ENCODE data around the gene SP9. TPM values are rescaled to one million over a fixed set of nuclear protein-coding genes. Genes with fewer than 3 reads are reported as not detected.

The SP9 gene
- total RNA-seq, 1 experiment from 2014 or later = not detected

GRCh38 chr2:174322746-174323145 lies 12.0 kb upstream of the SP9 start:
- H3K27me3 ChIP-seq (ENCODE audit: insufficient read depth, low read length) = peaks cover 24% of the 10 kb centered on the region
- no peak overlapping the region for H3K14ac ChIP-seq (ENCODE audit: insufficient read depth, low read length)
- Mint-ChIP-seq H3K27me3 (ENCODE audit: low read depth) (peaks cover 73% of the 10 kb centered on the region), H3K9me3 (peaks cover 3% of the 10 kb centered on the region in 2 experiments; a peak in 2 of 5 replicates), H3K27ac (no peak overlapping the region), H3K4me1 (peaks cover 17 to 21% of the 10 kb centered on the region in 2 experiments), H3K4me3 (no peak overlapping the region), H3K36me3 (ENCODE audit: insufficient read depth in 1 of 3, low read depth in 3 of 3) (peaks cover 0 to 2% (median 0%) of the 10 kb centered on the region in 3 experiments; a peak in 1 of 7 replicates)
- no peak overlapping the region for H3K4ac ChIP-seq (ENCODE audit: low read depth, low read length)
- DNase-seq = no peak
- no peak overlapping the region for H4K91ac ChIP-seq (ENCODE audit: insufficient read length, low read depth, low read length)
- no peak overlapping the region for H3K18ac ChIP-seq (ENCODE audit: insufficient read length, low read depth, low read length)
- H2AFZ ChIP-seq (ENCODE audit: low read length) = no peak overlapping the region
- no peak overlapping the region for H2BK15ac ChIP-seq (ENCODE audit: low read depth, low read length)
- no peak overlapping the region for H3K4me2 ChIP-seq (ENCODE audit: insufficient read depth, insufficient read length, low read length)
- no peak overlapping the region for H4K8ac ChIP-seq (replicated peaks; ENCODE audit: insufficient read length, low read depth, low read length)
- no peak overlapping the region for H3K56ac ChIP-seq (ENCODE audit: insufficient read length, low read depth, low read length)
- no peak overlapping the region for H2BK5ac ChIP-seq (ENCODE audit: insufficient read length, low read length)
- no peaks in the 10 kb centered on the region for H3K9me3 ChIP-seq (ENCODE audit: control insufficient read depth, low read depth, low read length)
- no peak overlapping the region for H4K5ac ChIP-seq (ENCODE audit: insufficient read length, low read depth, low read length)
- no peak overlapping the region for H3K23ac ChIP-seq (ENCODE audit: insufficient read length, low read depth, low read length)
- no peak overlapping the region for H2BK120ac ChIP-seq (ENCODE audit: low read depth, low read length, poor library complexity, severe bottlenecking)
- peaks cover 17% of the 10 kb centered on the region for H3K23me2 ChIP-seq (ENCODE audit: insufficient read length, low read depth, low read length, poor library complexity, severe bottlenecking)
- no peak for TF ChIP-seq CTCF (conservative IDR thresholded peaks at IDR 0.05)
- H3K4me1 ChIP-seq (ENCODE audit: insufficient read depth, low read length) = peaks cover 2% of the 10 kb centered on the region; the same call in 1 of the 2 replicates
- no peak overlapping the region for H2AK5ac ChIP-seq (ENCODE audit: insufficient read length, low read length)
- no peaks in the 10 kb centered on the region for H3K79me1 ChIP-seq (ENCODE audit: insufficient read depth, low read depth, low read length, poor library complexity, severe bottlenecking)
- H3K79me2 ChIP-seq (ENCODE audit: insufficient read depth, low read length) = no peaks in the 10 kb centered on the region
- H2BK20ac ChIP-seq (ENCODE audit: low read depth, low read length, poor library complexity, severe bottlenecking) = no peak overlapping the region
- no peak overlapping the region for H2BK12ac ChIP-seq (ENCODE audit: insufficient read length, low read depth, low read length)
- no peak overlapping the region for H3T11ph ChIP-seq (ENCODE audit: low read length)
- H3K9ac ChIP-seq (ENCODE audit: extremely low read depth, insufficient read length, low read length) = no peak overlapping the region
- no peak overlapping the region for H3K27ac ChIP-seq (ENCODE audit: insufficient read length, low read depth, low read length)
- no peaks in the 10 kb centered on the region for H4K20me1 ChIP-seq (ENCODE audit: control insufficient read depth, insufficient read depth, insufficient read length)
- no CpG with 5 or more reads among the region's 1 CpG for WGBS (ENCODE audit: extremely low coverage, insufficient read length, low lambda C conversion rate)
